OCI-LY1 (cell line): Measurements from ENCODE around the gene ANO3.

Source experiments
- H2AFZ ChIP-seq: fragments of 200-600 bp; sonication (generic), shearing (Covaris generic); 2 replicates; pipeline ENCODE4 v1.6.0; 2014; ENCODE audit warnings: antibody characterized with exemption, mild to moderate bottlenecking, low read length
- H3F3A ChIP-seq: fragments of 200-600 bp; sonication (generic), shearing (Covaris generic); 2 replicates; pipeline ENCODE4 v1.6.0; 2014; ENCODE audit warnings: mild to moderate bottlenecking, antibody characterized with exemption, low read length, moderate library complexity; ENCODE audit not compliant: insufficient read depth
- H3K27ac ChIP-seq: fragments of 200-600 bp; sonication (generic); 2 replicates; pipeline ENCODE4 v1.5.1; 2014; ENCODE audit warnings: low read length, mixed run types, mild to moderate bottlenecking, low read depth; ENCODE audit not compliant: poor library complexity, severe bottlenecking
- H3K27me3 ChIP-seq: fragments of 200-600 bp; sonication (generic); 2 replicates; pipeline ENCODE4 v1.6.0; 2014; ENCODE audit warnings: antibody characterized with exemption, mild to moderate bottlenecking, low read length, moderate library complexity; ENCODE audit not compliant: insufficient read depth
- H3K36me3 ChIP-seq: fragments of 200-600 bp; sonication (generic); 2 replicates; pipeline ENCODE4 v1.6.1; 2014; ENCODE audit warnings: mild to moderate bottlenecking, antibody characterized with exemption, low read length, moderate library complexity, mixed read lengths; ENCODE audit not compliant: insufficient read depth
- H3K4me1 ChIP-seq: fragments of 200-600 bp; sonication (generic); 2 replicates; pipeline ENCODE4 v1.5.1; 2014; ENCODE audit warnings: mild to moderate bottlenecking, low read length, moderate library complexity; ENCODE audit not compliant: insufficient read depth, severe bottlenecking
- H3K4me2 ChIP-seq: fragments of 200-600 bp; sonication (generic), shearing (Covaris generic); 2 replicates; pipeline ENCODE4 v1.6.1; 2014; ENCODE audit warnings: low read length
- H3K4me3 ChIP-seq: fragments of 200-600 bp; sonication (generic); 2 replicates; pipeline ENCODE4 v1.5.1; 2014; ENCODE audit warnings: low read length, low read depth, mild to moderate bottlenecking, mixed read lengths; ENCODE audit not compliant: poor library complexity, severe bottlenecking
- H3K79me2 ChIP-seq: fragments of 200-600 bp; shearing (Covaris generic); 2 replicates; pipeline ENCODE4 v1.6.1; 2016; ENCODE audit warnings: mixed run types, low read length, mixed read lengths; ENCODE audit not compliant: insufficient read depth
- H3K9ac ChIP-seq: fragments of 200-600 bp; sonication (generic), shearing (Covaris generic); 2 replicates; pipeline ENCODE4 v1.6.1; 2014; ENCODE audit warnings: mild to moderate bottlenecking, low read length, mixed read lengths
- H3K9me2 ChIP-seq: fragments of 200-600 bp; sonication (generic), shearing (Covaris generic); 2 replicates; pipeline ENCODE4 v1.6.1; 2014; ENCODE audit warnings: low read depth, mild to moderate bottlenecking, low read length, mixed read lengths
- H3K9me3 ChIP-seq: fragments of 200-600 bp; shearing (Covaris generic); 2 replicates; pipeline ENCODE4 v1.6.1; 2014; ENCODE audit warnings: low read length, mixed read lengths
- H4K20me1 ChIP-seq: fragments of 200-600 bp; sonication (generic), shearing (Covaris generic); 2 replicates; pipeline ENCODE4 v1.6.0; 2016; ENCODE audit warnings: mild to moderate bottlenecking, low read length; ENCODE audit not compliant: insufficient read depth
- EZH2 ChIP-seq: fragments of 200-600 bp; sonication (generic), shearing (Covaris generic); IDR thresholded peaks from 2 replicates; pipeline ENCODE4 v1.8.0; 2017; ENCODE audit warnings: borderline replicate concordance, mixed run types, mild to moderate bottlenecking, antibody characterized with exemption, low read length, moderate library complexity, mixed read lengths
- TF ChIP-seq, protein P1 (sequence below): fragments of 200-600 bp; sonication (generic), shearing (Covaris generic); IDR thresholded peaks from 2 replicates; pipeline ENCODE4 v1.5.1; 2017; ENCODE audit warnings: mild to moderate bottlenecking, antibody characterized with exemption, low read length, moderate library complexity, mixed read lengths

ANO3 gene

GRCh38 chr11:26478710-26479109, 146.8 kb downstream of the ANO3 start:
- H2AFZ ChIP-seq: no peak overlapping the region
- H3K9ac ChIP-seq: no peak overlapping the region
- H3K27me3 ChIP-seq: no peaks in the 10 kb centered on the region
- no peaks in the 10 kb centered on the region for H3K9me3 ChIP-seq
- H4K20me1 ChIP-seq: no peaks in the 10 kb centered on the region
- no peak overlapping the region for H3K4me3 ChIP-seq
- no peaks in the 10 kb centered on the region for H3K9me2 ChIP-seq
- TF ChIP-seq EZH2: no peak
- TF ChIP-seq, protein P1, sequence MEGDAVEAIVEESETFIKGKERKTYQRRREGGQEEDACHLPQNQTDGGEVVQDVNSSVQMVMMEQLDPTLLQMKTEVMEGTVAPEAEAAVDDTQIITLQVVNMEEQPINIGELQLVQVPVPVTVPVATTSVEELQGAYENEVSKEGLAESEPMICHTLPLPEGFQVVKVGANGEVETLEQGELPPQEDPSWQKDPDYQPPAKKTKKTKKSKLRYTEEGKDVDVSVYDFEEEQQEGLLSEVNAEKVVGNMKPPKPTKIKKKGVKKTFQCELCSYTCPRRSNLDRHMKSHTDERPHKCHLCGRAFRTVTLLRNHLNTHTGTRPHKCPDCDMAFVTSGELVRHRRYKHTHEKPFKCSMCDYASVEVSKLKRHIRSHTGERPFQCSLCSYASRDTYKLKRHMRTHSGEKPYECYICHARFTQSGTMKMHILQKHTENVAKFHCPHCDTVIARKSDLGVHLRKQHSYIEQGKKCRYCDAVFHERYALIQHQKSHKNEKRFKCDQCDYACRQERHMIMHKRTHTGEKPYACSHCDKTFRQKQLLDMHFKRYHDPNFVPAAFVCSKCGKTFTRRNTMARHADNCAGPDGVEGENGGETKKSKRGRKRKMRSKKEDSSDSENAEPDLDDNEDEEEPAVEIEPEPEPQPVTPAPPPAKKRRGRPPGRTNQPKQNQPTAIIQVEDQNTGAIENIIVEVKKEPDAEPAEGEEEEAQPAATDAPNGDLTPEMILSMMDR: no peak
- no peaks in the 10 kb centered on the region for H3K36me3 ChIP-seq
- no peaks in the 10 kb centered on the region for H3K4me1 ChIP-seq
- no peaks in the 10 kb centered on the region for H3F3A ChIP-seq
- H3K79me2 ChIP-seq: no peaks in the 10 kb centered on the region
- H3K27ac ChIP-seq: no peak overlapping the region
- H3K4me2 ChIP-seq: no peak overlapping the region

DNA sequence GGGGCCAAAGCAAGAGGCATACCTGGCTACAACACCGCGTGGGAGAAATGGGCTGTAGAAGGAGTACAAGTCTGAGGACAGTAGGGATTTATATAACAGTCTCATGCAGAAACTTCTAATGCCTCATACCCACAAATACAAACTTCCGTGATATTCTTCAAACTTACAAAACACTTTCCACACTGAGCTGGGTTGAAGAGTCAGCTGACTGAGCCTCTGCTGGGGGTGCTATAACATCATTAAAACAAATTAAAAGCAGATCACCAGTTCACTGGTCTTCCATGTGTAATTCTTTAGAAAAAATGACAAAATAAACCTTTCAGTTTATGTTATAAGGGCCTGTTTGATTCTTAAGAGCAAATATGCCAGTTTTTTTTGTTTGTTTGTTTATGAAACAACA, 148.1 kb downstream of the ANO3 start:
- TF ChIP-seq, protein P1: no peak
- TF ChIP-seq EZH2: no peak
- no peak overlapping the region for H3K27ac ChIP-seq
- H3F3A ChIP-seq: no peaks in the 10 kb centered on the region
- H3K4me3 ChIP-seq: no peak overlapping the region
- H3K4me2 ChIP-seq: no peak overlapping the region
- no peaks in the 10 kb centered on the region for H3K9me3 ChIP-seq
- H3K36me3 ChIP-seq: no peaks in the 10 kb centered on the region
- no peaks in the 10 kb centered on the region for H4K20me1 ChIP-seq
- H3K9ac ChIP-seq: no peak overlapping the region
- H3K9me2 ChIP-seq: no peaks in the 10 kb centered on the region
- no peaks in the 10 kb centered on the region for H3K79me2 ChIP-seq
- no peaks in the 10 kb centered on the region for H3K27me3 ChIP-seq
- no peaks in the 10 kb centered on the region for H3K4me1 ChIP-seq
- H2AFZ ChIP-seq: no peak overlapping the region

DNA sequence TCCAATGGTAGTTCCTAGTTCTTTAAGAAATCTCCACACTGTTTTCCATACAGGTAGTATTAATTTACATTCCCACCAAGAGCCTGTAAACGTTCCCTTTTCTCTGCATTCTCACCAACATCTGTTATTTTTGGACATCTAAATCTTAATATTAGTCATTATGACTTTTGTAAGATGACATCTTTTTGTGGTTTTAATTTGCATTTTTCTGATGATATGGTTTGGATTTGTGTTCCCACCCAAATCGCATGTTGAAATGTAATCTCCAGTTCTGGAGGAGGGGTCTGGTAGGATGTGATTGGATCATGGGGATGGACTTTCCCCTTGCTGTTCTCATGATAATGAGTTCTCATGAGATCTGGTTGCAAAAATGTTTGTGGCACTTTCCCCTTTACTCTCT, 151.2 kb downstream of the ANO3 start:
- no peaks in the 10 kb centered on the region for H4K20me1 ChIP-seq

More for the DNA sequence above, 151.2 kb downstream of the ANO3 start:
- Histone ChIP-seq H3K4me2 (no peak overlapping the region), H2AFZ (no peak overlapping the region), H3K36me3 (no peaks in the 10 kb centered on the region), H3K9me3 (no peaks in the 10 kb centered on the region), H3K27me3 (no peaks in the 10 kb centered on the region), H3K4me1 (no peaks in the 10 kb centered on the region), H3K4me3 (no peak overlapping the region), H3F3A (no peaks in the 10 kb centered on the region), H3K27ac (no peak overlapping the region), H3K79me2 (no peaks in the 10 kb centered on the region), H3K9ac (no peak overlapping the region), H3K9me2 (no peaks in the 10 kb centered on the region)
- TF ChIP-seq, protein P1: no peak
- TF ChIP-seq EZH2: no peak
